KOPT-K1 (cell line): Measurements from ENCODE around the gene LHFPL2.

Source experiments
- H3K27ac ChIP-seq: fragments of 200-600 bp; sonication (generic); 2 replicates; pipeline ENCODE4 v1.5.1; 2016; ENCODE audit warnings: antibody characterized with exemption, mild to moderate bottlenecking, low read depth, low read length; ENCODE audit not compliant: poor library complexity, severe bottlenecking
- H3K36me3 ChIP-seq: fragments of 200-600 bp; sonication (generic); 2 replicates; pipeline ENCODE4 v1.5.1; 2017; ENCODE audit warnings: antibody characterized with exemption, mild to moderate bottlenecking, low read length, moderate library complexity; ENCODE audit not compliant: insufficient read depth
- H3K9me3 ChIP-seq: fragments of 200-600 bp; sonication (generic); 2 replicates; pipeline ENCODE4 v1.5.1; 2017; ENCODE audit warnings: antibody characterized with exemption, low read length, mild to moderate bottlenecking; ENCODE audit not compliant: insufficient read depth, poor library complexity, severe bottlenecking

Gene LHFPL2

GRCh38 chr5:78605611-78606010 is 43.0 kb downstream of the LHFPL2 start:
- H3K36me3 ChIP-seq, result no peaks in the 10 kb centered on the region
- no peaks in the 10 kb centered on the region for H3K9me3 ChIP-seq
- H3K27ac ChIP-seq, result no peak overlapping the region

GRCh38 chr5:78604689-78605285 is 43.8 kb downstream of the LHFPL2 start:
- no peak overlapping the region for H3K27ac ChIP-seq
- H3K36me3 ChIP-seq, result no peaks in the 10 kb centered on the region

DNA sequence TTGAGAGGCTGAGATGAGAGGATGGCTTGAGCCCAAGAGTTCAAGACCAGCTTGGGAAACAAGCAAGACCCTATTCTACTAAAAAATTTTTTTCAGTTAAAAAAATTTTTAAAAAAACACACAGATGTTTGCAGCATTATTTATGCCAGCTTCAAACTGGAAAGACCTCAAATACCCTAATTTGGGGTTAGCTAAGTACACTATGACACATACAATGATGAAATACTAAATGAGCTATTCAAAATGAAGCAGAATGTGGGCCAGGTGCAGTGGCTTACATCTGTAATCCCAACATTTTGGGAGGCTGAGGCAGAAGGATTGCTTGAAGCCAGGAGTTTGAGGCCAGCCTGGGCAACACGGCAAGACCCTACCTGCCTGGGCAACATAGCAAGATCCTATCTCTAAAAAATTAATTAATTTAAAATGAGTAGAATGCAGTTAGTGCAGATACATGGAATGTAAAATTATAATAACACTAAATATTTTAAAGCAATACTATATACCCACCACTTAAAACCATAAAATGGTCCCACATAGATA is 44.9 kb downstream of the LHFPL2 start:
- Histone ChIP-seq H3K36me3 (no peaks in the 10 kb centered on the region), H3K9me3 (no peaks in the 10 kb centered on the region), H3K27ac (no peak overlapping the region)

More at GRCh38 chr5:78604689-78605285, 43.8 kb downstream of the LHFPL2 start:
- H3K9me3 ChIP-seq, result no peaks in the 10 kb centered on the region

DNA sequence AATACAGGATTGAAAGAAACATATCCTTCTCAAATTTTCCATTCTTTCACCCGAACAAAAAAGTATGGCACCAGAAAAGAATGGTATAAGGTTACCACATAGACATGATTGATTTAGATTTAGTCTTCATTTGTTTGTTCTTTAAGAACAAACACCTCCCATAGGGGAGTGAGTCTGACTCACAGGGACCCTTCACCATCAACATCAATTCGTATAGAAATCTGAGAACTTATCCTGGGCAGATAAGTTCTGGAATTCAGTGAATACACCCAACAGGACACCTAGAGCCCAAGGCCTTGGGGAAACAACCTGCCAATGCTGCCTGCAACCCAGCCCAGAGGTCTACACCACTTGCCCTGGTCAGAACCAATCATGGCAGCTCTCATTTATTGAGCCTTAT is 46.2 kb downstream of the LHFPL2 start:
- Histone ChIP-seq H3K9me3 (no peaks in the 10 kb centered on the region), H3K27ac (no peak overlapping the region), H3K36me3 (no peaks in the 10 kb centered on the region)

GRCh38 chr5:78601559-78602314 is 46.8 kb downstream of the LHFPL2 start:
- Histone ChIP-seq H3K27ac (no peak overlapping the region), H3K36me3 (no peaks in the 10 kb centered on the region), H3K9me3 (no peaks in the 10 kb centered on the region)

GRCh38 chr5:78600687-78601414 is 47.7 kb downstream of the LHFPL2 start:
- H3K27ac ChIP-seq, result no peak overlapping the region
- H3K36me3 ChIP-seq, result no peaks in the 10 kb centered on the region
- H3K9me3 ChIP-seq, result no peaks in the 10 kb centered on the region

DNA sequence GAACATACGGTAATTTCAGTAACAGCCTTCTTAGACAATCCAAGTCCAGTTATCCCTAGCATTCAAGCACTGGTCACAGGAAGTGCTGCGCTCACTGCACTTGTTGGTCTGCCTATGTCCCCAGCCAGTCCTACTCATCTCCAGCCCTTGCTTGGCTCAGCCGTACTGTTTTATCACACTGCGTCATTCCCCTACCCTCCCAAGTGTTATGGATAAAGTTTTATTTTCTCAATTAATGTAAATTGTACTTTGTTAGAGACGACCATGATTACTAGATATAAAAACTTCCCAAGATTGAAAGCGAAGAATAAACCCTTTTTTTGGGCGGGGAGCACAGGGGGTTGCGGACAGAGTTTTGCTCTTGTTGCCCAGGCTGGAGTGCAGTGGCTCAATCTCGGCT is 49.6 kb downstream of the LHFPL2 start:
- Histone ChIP-seq H3K36me3 (no peaks in the 10 kb centered on the region), H3K9me3 (no peaks in the 10 kb centered on the region), H3K27ac (no peak overlapping the region)

DNA sequence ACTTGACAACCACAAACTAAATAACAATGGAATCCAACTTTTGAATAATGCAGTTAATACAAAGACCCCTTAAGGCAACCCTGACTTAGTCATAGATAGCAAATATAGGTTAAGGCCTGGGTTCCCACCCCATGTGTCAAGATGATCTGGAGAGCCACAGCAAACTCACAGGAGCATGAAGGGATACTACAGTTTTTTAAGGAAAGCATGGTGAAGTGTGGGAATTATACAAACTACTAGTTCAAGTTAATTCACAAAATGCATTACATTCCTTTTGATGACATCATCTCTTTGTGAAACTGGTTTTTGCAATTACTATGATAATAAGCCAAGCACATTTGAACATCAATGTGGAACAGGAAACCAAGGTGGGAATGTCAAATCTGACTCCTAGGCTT is 50.6 kb downstream of the LHFPL2 start:
- Histone ChIP-seq H3K9me3 (no peaks in the 10 kb centered on the region), H3K36me3 (no peaks in the 10 kb centered on the region), H3K27ac (no peak overlapping the region)

- Histone ChIP-seq H3K27ac (no peak overlapping the region), H3K36me3 (no peaks in the 10 kb centered on the region), H3K9me3 (no peaks in the 10 kb centered on the region)
Measured at GRCh38 chr5:78597068-78597973, 51.3 kb downstream of the LHFPL2 start.

DNA sequence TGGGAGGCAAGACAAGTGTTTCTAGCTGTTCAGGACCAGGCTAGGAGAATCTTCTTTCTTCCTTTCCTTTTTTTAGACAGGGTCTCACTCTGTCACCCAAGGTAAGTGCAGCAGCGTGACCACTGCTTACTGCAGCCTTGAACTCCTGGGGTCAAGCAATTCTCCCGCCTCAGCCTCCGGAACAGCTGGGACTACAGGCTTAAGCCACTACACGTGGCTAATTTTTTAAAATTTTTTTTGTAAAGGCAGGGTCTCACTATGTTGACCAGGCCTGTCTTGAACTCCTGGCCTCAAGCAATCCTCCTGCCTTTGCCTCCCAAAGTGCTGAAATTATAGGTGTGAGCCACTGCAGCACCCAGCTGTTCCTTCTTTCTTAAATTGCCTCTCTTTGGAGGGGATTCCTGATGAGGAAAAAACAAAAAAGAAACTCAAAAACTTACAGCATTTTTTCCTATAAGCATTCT is 53.1 kb downstream of the LHFPL2 start:
- H3K36me3 ChIP-seq, result no peaks in the 10 kb centered on the region
- no peak overlapping the region for H3K27ac ChIP-seq
- H3K9me3 ChIP-seq, result no peaks in the 10 kb centered on the region

GRCh38 chr5:78594610-78595457 is 53.7 kb downstream of the LHFPL2 start:
- H3K9me3 ChIP-seq, result no peaks in the 10 kb centered on the region
- H3K27ac ChIP-seq, result no peak overlapping the region
- no peaks in the 10 kb centered on the region for H3K36me3 ChIP-seq

- Histone ChIP-seq H3K36me3 (no peaks in the 10 kb centered on the region), H3K27ac (no peak overlapping the region), H3K9me3 (no peaks in the 10 kb centered on the region)
Measured at GRCh38 chr5:78594021-78594420, 54.6 kb downstream of the LHFPL2 start.

- H3K27ac ChIP-seq, result no peak overlapping the region
- no peaks in the 10 kb centered on the region for H3K9me3 ChIP-seq
- H3K36me3 ChIP-seq, result no peaks in the 10 kb centered on the region
Measured at GRCh38 chr5:78593465-78593864, 55.1 kb downstream of the LHFPL2 start.
